Measurements from ENCODE around the gene SEMA3G.

- TF ChIP-seq CTCF (conservative IDR thresholded peaks at IDR 0.05 in 1 of 2, IDR thresholded peaks at IDR 0.05 in 1 of 2; ENCODE audit: low read depth in 1 of 2, low read length in 2 of 2) (no peak), EZH2 (IDR thresholded peaks at IDR 0.05; ENCODE audit: low read length, missing control alignments) (no peak)
These were observed 48.5 kb upstream of the SEMA3G start for GRCh38 chr3:52493232-52494017.
